Thoracic aorta (tissue), 2 donors: ENCODE data around the gene OR11H6. TPM values are rescaled to one million over a fixed set of nuclear protein-coding genes. Genes with fewer than 3 reads are reported as not detected.

ENCODE experiments used
- ATAC-seq: fragments of 150-250 bp; one replicate; pipeline ENCODE4 v1.8.0; 2017; ENCODE audit warnings: low read depth; ENCODE audit not compliant: insufficient number of reproducible peaks, low FRiP score
- DNase-seq: peaks from one replicate; pipeline ENCODE4 v3.0.0-alpha.2; 2020; ENCODE audit warnings: low spot score
- H3K27ac ChIP-seq, 2 donors: fragments of 200-600 bp; sonication (generic); 1 replicate in 1 of 2; 2 replicates in 1 of 2; pipeline ENCODE4 v1.5.1; 2016; ENCODE audit warnings: mild to moderate bottlenecking in 2 of 2, moderate library complexity in 2 of 2
- H3K27me3 ChIP-seq: fragments of 200-600 bp; sonication (generic); replicated peaks from 2 replicates; pipeline ENCODE4 v1.6.0; 2016; ENCODE audit warnings: mild to moderate bottlenecking; ENCODE audit not compliant: insufficient read depth
- H3K36me3 ChIP-seq: fragments of 200-600 bp; sonication (generic); one replicate; pipeline ENCODE4 v1.5.1; 2016
- H3K4me1 ChIP-seq, 2 donors: fragments of 200-600 bp; sonication (generic); 1 replicate in 1 of 2; 2 replicates in 1 of 2; pipeline versions ENCODE4 v1.5.1 to v1.6.0; 2016; ENCODE audit warnings: low read depth in 2 of 2, mild to moderate bottlenecking in 1 of 2; ENCODE audit not compliant: control insufficient read depth in 1 of 2
- H3K4me3 ChIP-seq: fragments of 200-600 bp; sonication (generic); 2 replicates; pipeline ENCODE4 v1.5.1; 2016; ENCODE audit warnings: mild to moderate bottlenecking
- H3K9me3 ChIP-seq: fragments of 200-600 bp; sonication (generic); 2 replicates; pipeline ENCODE4 v1.5.1; 2016
- total RNA-seq, 2 donors: library from RNA; depleted of rRNA; stranded (reverse); fragments of >200 nt; gene quantifications; one replicate each; pipeline versions ENCODE4 v1.1.0 to v1.2.3, GENCODE V29; 2016
- TF ChIP-seq, protein P1 (sequence below): fragments of 200-600 bp; sonication (generic); IDR thresholded peaks from one replicate; pipeline ENCODE4 v1.5.1; 2019; ENCODE audit warnings: antibody characterized with exemption

OR11H6 gene
- total RNA-seq, 2 donors from 2014 or later = not detected

DNA sequence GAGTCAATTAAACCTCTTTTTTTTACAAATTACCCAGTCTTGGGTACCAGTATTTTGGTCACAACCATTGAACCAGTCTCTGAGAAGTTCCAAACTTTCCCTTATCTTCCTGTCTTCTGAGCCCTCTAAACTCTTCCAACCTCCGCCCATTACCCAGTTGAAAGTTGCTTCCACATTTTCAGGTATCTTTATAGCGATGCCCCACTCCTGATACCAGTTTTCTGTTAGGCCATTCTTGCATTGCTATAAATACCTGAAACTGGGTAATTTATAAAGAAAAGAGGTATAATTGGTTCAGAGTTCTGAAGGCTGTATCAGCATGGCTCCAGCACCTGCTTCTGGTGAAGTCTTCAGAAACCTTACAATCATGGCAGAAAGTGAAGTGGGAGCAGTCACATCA, 50.6 kb downstream of the OR11H6 start:
- ATAC-seq = no peak
- Histone ChIP-seq H3K27ac (no peak overlapping the region), H3K4me3 (no peak overlapping the region), H3K27me3 (no peaks in the 10 kb centered on the region), H3K4me1 (no peaks in the 10 kb centered on the region), H3K9me3 (no peaks in the 10 kb centered on the region), H3K36me3 (peaks cover 3% of the 10 kb centered on the region)
- DNase-seq = no peak
- TF ChIP-seq, protein P1, sequence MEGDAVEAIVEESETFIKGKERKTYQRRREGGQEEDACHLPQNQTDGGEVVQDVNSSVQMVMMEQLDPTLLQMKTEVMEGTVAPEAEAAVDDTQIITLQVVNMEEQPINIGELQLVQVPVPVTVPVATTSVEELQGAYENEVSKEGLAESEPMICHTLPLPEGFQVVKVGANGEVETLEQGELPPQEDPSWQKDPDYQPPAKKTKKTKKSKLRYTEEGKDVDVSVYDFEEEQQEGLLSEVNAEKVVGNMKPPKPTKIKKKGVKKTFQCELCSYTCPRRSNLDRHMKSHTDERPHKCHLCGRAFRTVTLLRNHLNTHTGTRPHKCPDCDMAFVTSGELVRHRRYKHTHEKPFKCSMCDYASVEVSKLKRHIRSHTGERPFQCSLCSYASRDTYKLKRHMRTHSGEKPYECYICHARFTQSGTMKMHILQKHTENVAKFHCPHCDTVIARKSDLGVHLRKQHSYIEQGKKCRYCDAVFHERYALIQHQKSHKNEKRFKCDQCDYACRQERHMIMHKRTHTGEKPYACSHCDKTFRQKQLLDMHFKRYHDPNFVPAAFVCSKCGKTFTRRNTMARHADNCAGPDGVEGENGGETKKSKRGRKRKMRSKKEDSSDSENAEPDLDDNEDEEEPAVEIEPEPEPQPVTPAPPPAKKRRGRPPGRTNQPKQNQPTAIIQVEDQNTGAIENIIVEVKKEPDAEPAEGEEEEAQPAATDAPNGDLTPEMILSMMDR = no peak

Other genes starting within 250 kb of the OR11H6 start
- not detected for gene OR4K15, start 248.1 kb upstream of the OR11H6 start, total RNA-seq
- gene OR4Q2, start 221.5 kb upstream of the OR11H6 start, total RNA-seq = not detected
- not detected for gene OR4K14, start 204.4 kb upstream of the OR11H6 start, total RNA-seq
- not detected for gene OR4K13, start 187.7 kb upstream of the OR11H6 start, total RNA-seq
- gene OR4L1, start 163.7 kb upstream of the OR11H6 start, total RNA-seq = not detected
- not detected for gene OR4K17, start 113.0 kb upstream of the OR11H6 start, total RNA-seq
- gene OR4N5, start 84.9 kb upstream of the OR11H6 start, total RNA-seq = not detected
- not detected for gene OR11G2, start 32.8 kb upstream of the OR11H6 start, total RNA-seq
- gene OR11H7, start 5.3 kb downstream of the OR11H6 start, total RNA-seq = not detected
- gene OR11H4, start 15.6 kb downstream of the OR11H6 start, total RNA-seq = not detected
- gene TTC5, start 82.2 kb downstream of the OR11H6 start, total RNA-seq = 10 to 100 TPM; 10.2 to 10.4 TPM
- gene CCNB1IP1, start 109.6 kb downstream of the OR11H6 start, total RNA-seq = 10 to 100 TPM; 47.7 to 60.3 TPM
- 1 to 10 TPM; 3.9 to 5.8 TPM for gene PARP2, start 119.9 kb downstream of the OR11H6 start, total RNA-seq
- 10 to 100 TPM; 33.0 to 54.2 TPM for gene TEP1, start 189.8 kb downstream of the OR11H6 start, total RNA-seq
- under 1 TPM; 0.14 to 0.42 TPM for gene KLHL33, start 212.5 kb downstream of the OR11H6 start, total RNA-seq
- 100 to 1,000 TPM in 1 of 2 donors, 10 to 100 TPM in 1; 66.2 to 108 TPM for gene OSGEP, start 231.1 kb downstream of the OR11H6 start, total RNA-seq
- 10 to 100 TPM; 45.9 to 85.6 TPM for gene APEX1, start 231.5 kb downstream of the OR11H6 start, total RNA-seq
- gene PIP4P1, start 237.7 kb downstream of the OR11H6 start, total RNA-seq = 10 to 100 TPM; 11.6 to 13.8 TPM
- 100 to 1,000 TPM in 1 of 2 donors, 10 to 100 TPM in 1; 42.4 to 170 TPM for gene PNP, start 245.7 kb downstream of the OR11H6 start, total RNA-seq